Measurements from ENCODE around the gene TUBB1.

TUBB1 gene

GRCh38 chr20:59013959-59014608 is 5.1 kb upstream of the TUBB1 start:
- H3K9me3 ChIP-seq (ENCODE audit: insufficient read depth, low read length), result no peaks in the 10 kb centered on the region
- no peaks in the 10 kb centered on the region for H4K20me1 ChIP-seq (ENCODE audit: low read depth, low read length)
- no peak overlapping the region for H3K27ac ChIP-seq (ENCODE audit: low read depth, low read length)
- H3K9me2 ChIP-seq (replicated peaks; ENCODE audit: insufficient read depth, low read length), result no peaks in the 10 kb centered on the region
- H3K79me2 ChIP-seq (ENCODE audit: insufficient read depth, low read length), result no peaks in the 10 kb centered on the region
- no peaks in the 10 kb centered on the region for H3K27me3 ChIP-seq (ENCODE audit: low read length)
- no peaks in the 10 kb centered on the region for H3F3A ChIP-seq (ENCODE audit: insufficient read depth)
- no peak overlapping the region for H3K4me3 ChIP-seq (ENCODE audit: insufficient read depth, low read length, poor library complexity, severe bottlenecking)
- TF ChIP-seq, protein P1, sequence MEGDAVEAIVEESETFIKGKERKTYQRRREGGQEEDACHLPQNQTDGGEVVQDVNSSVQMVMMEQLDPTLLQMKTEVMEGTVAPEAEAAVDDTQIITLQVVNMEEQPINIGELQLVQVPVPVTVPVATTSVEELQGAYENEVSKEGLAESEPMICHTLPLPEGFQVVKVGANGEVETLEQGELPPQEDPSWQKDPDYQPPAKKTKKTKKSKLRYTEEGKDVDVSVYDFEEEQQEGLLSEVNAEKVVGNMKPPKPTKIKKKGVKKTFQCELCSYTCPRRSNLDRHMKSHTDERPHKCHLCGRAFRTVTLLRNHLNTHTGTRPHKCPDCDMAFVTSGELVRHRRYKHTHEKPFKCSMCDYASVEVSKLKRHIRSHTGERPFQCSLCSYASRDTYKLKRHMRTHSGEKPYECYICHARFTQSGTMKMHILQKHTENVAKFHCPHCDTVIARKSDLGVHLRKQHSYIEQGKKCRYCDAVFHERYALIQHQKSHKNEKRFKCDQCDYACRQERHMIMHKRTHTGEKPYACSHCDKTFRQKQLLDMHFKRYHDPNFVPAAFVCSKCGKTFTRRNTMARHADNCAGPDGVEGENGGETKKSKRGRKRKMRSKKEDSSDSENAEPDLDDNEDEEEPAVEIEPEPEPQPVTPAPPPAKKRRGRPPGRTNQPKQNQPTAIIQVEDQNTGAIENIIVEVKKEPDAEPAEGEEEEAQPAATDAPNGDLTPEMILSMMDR (IDR thresholded peaks at IDR 0.05; ENCODE audit: insufficient read depth, low read length, poor library complexity, severe bottlenecking), result no peak
- no peak for TF ChIP-seq EZH2phosphoT487 (conservative IDR thresholded peaks at IDR 0.05; ENCODE audit: low read length)
- no peak overlapping the region for H3K4me2 ChIP-seq (ENCODE audit: low read depth, low read length, poor library complexity, severe bottlenecking)
- no peaks in the 10 kb centered on the region for H3K36me3 ChIP-seq (ENCODE audit: low read length)
- H3K9ac ChIP-seq (ENCODE audit: low read length), result no peak overlapping the region
- no peak overlapping the region for H2AFZ ChIP-seq (ENCODE audit: low read depth, low read length, severe bottlenecking)

GRCh38 chr20:59014680-59015389 is 4.4 kb upstream of the TUBB1 start:
- no peak overlapping the region for H3K4me2 ChIP-seq (ENCODE audit: low read depth, low read length, poor library complexity, severe bottlenecking)
- no peaks in the 10 kb centered on the region for H3K36me3 ChIP-seq (ENCODE audit: low read length)
- TF ChIP-seq, protein P1 (IDR thresholded peaks at IDR 0.05; ENCODE audit: insufficient read depth, low read length, poor library complexity, severe bottlenecking), result no peak
- TF ChIP-seq EZH2phosphoT487 (conservative IDR thresholded peaks at IDR 0.05; ENCODE audit: low read length), result no peak
- no peaks in the 10 kb centered on the region for H3K79me2 ChIP-seq (ENCODE audit: insufficient read depth, low read length)
- H3K9me3 ChIP-seq (ENCODE audit: insufficient read depth, low read length), result no peaks in the 10 kb centered on the region
- H3K9me2 ChIP-seq (replicated peaks; ENCODE audit: insufficient read depth, low read length), result no peaks in the 10 kb centered on the region
- no peak overlapping the region for H3K9ac ChIP-seq (ENCODE audit: low read length)
- no peak overlapping the region for H2AFZ ChIP-seq (ENCODE audit: low read depth, low read length, severe bottlenecking)
- H4K20me1 ChIP-seq (ENCODE audit: low read depth, low read length), result no peaks in the 10 kb centered on the region
- H3K27me3 ChIP-seq (ENCODE audit: low read length), result no peaks in the 10 kb centered on the region
- no peak overlapping the region for H3K27ac ChIP-seq (ENCODE audit: low read depth, low read length)
- H3F3A ChIP-seq (ENCODE audit: insufficient read depth), result no peaks in the 10 kb centered on the region
- no peak overlapping the region for H3K4me3 ChIP-seq (ENCODE audit: insufficient read depth, low read length, poor library complexity, severe bottlenecking)

- Histone ChIP-seq H3K27ac (ENCODE audit: low read depth, low read length) (no peak overlapping the region), H3K9me3 (ENCODE audit: insufficient read depth, low read length) (no peaks in the 10 kb centered on the region), H4K20me1 (ENCODE audit: low read depth, low read length) (no peaks in the 10 kb centered on the region), H2AFZ (ENCODE audit: low read depth, low read length, severe bottlenecking) (no peak overlapping the region), H3K4me2 (ENCODE audit: low read depth, low read length, poor library complexity, severe bottlenecking) (no peak overlapping the region), H3K9ac (ENCODE audit: low read length) (no peak overlapping the region), H3K79me2 (ENCODE audit: insufficient read depth, low read length) (no peaks in the 10 kb centered on the region), H3F3A (ENCODE audit: insufficient read depth) (no peaks in the 10 kb centered on the region), H3K27me3 (ENCODE audit: low read length) (no peaks in the 10 kb centered on the region), H3K9me2 (replicated peaks; ENCODE audit: insufficient read depth, low read length) (no peaks in the 10 kb centered on the region), H3K4me3 (ENCODE audit: insufficient read depth, low read length, poor library complexity, severe bottlenecking) (no peak overlapping the region), H3K36me3 (ENCODE audit: low read length) (no peaks in the 10 kb centered on the region)
- TF ChIP-seq EZH2phosphoT487 (conservative IDR thresholded peaks at IDR 0.05; ENCODE audit: low read length), result no peak
- TF ChIP-seq, protein P1 (IDR thresholded peaks at IDR 0.05; ENCODE audit: insufficient read depth, low read length, poor library complexity, severe bottlenecking), result no peak
These were observed 3.8 kb upstream of the TUBB1 start for GRCh38 chr20:59015411-59015810.

All from SU-DHL-6 (cell line).